B cell (primary cell): ENCODE data around the gene PTGES. TPM values are rescaled to one million over a fixed set of nuclear protein-coding genes. Genes with fewer than 3 reads are reported as not detected.

ENCODE experiments used
- ATAC-seq: fragments of 200-7000 bp; cut with Tn5 transposase; one replicate; pipeline ENCODE4 v1.10.0; 2021; ENCODE audit warnings: low read depth, mild to moderate bottlenecking, moderate number of reproducible peaks, moderate library complexity
- CTCF ChIA-PET: fragments of 350-600 bp; sonication (Branson Sonifier 250); formaldehyde crosslinking; loops from one replicate; lab custom pipeline; 2021; ENCODE audit warnings: antibody characterized with exemption, inconsistent platforms; lab: Charles Lee
- POLR2A ChIA-PET: fragments of 350-600 bp; sonication (Branson Sonifier 250); formaldehyde crosslinking; loops from one replicate; lab custom pipeline; 2021; ENCODE audit warnings: antibody characterized with exemption; lab: Charles Lee
- DNase-seq: peaks from one replicate; pipeline ENCODE4 v3.0.0; 2013
- H2AFZ ChIP-seq: 2 replicates; pipeline ENCODE4 v1.6.1; 2012; ENCODE audit warnings: mild to moderate bottlenecking, low read depth, low read length; ENCODE audit not compliant: insufficient read depth, poor library complexity, severe bottlenecking
- H3K27ac ChIP-seq, 2 donors: 1 replicate in 1 of 2; 2 replicates in 1 of 2; pipeline ENCODE4 v1.5.1; 2012 to 2013; ENCODE audit warnings: low read length in 2 of 2, mild to moderate bottlenecking in 2 of 2, moderate library complexity in 1 of 2
- H3K27me3 ChIP-seq, 4 experiments: fragments of 200-600 bp in 1 of 4; sonication (generic) in 1 of 4; replicated peaks in 1 of 4; 1 replicate in 2 of 4; 2 replicates in 2 of 4; pipeline versions ENCODE4 v1.6.1 to v1.7.0; 2013 to 2016; ENCODE audit warnings: low read length in 3 of 4, mild to moderate bottlenecking in 2 of 4, mixed read lengths in 1 of 4, moderate library complexity in 1 of 4; ENCODE audit not compliant: insufficient read depth in 4 of 4, control insufficient read depth in 3 of 4; ENCODE audit errors: control extremely low read depth in 1 of 4
- H3K36me3 ChIP-seq, 2 experiments: replicated peaks in 1 of 2; 1 replicate in 1 of 2; 2 replicates in 1 of 2; pipeline versions ENCODE4 v1.6.1 to v1.7.1; 2013; ENCODE audit warnings: low read length in 1 of 2; ENCODE audit not compliant: insufficient read depth in 2 of 2, control insufficient read depth in 1 of 2; ENCODE audit errors: control extremely low read depth in 1 of 2, extremely low read depth in 1 of 2
- H3K4me1 ChIP-seq, 2 donors: fragments of 200-600 bp in 1 of 2; sonication (generic) in 1 of 2; 1 replicate in 1 of 2; 2 replicates in 1 of 2; pipeline versions ENCODE4 v1.5.1 to v1.6.1; 2013 to 2017; ENCODE audit warnings: low read length in 2 of 2; ENCODE audit not compliant: control insufficient read depth in 2 of 2, insufficient read depth in 2 of 2
- H3K4me2 ChIP-seq: replicated peaks from 2 replicates; pipeline ENCODE3; 2012; ENCODE audit warnings: mild to moderate bottlenecking, low read depth, low read length; ENCODE audit not compliant: poor library complexity, severe bottlenecking
- H3K4me3 ChIP-seq, 5 experiments: fragments of 200-600 bp in 1 of 5; sonication (generic) in 1 of 5; 1 replicate in 3 of 5; 2 replicates in 2 of 5; pipeline versions ENCODE4 v1.5.1 to v1.7.0; 2011 to 2016; ENCODE audit warnings: low read length in 4 of 5, mild to moderate bottlenecking in 4 of 5, low read depth in 2 of 5, control low read depth in 1 of 5, moderate library complexity in 1 of 5; ENCODE audit not compliant: insufficient read depth in 1 of 5; ENCODE audit errors: control extremely low read depth in 1 of 5, extremely low read depth in 1 of 5
- H3K79me2 ChIP-seq: fragments of 200-600 bp; sonication (generic); one replicate; pipeline ENCODE4 v1.6.0; 2016; ENCODE audit warnings: low read length; ENCODE audit not compliant: control insufficient read depth, insufficient read depth
- H3K9ac ChIP-seq: fragments of 200-600 bp; sonication (generic); 2 replicates; pipeline ENCODE4 v1.6.1; 2017; ENCODE audit warnings: mild to moderate bottlenecking, low read length, moderate library complexity
- H3K9me3 ChIP-seq, 3 donors: one replicate each; pipeline versions ENCODE4 v1.6.1 to v1.7.1; 2013; ENCODE audit warnings: low read length in 2 of 3; ENCODE audit not compliant: control insufficient read depth in 2 of 3, insufficient read depth in 1 of 3; ENCODE audit errors: control extremely low read depth in 1 of 3
- H4K20me1 ChIP-seq: 2 replicates; pipeline ENCODE4 v1.6.0; 2012; ENCODE audit warnings: mild to moderate bottlenecking, low read length; ENCODE audit not compliant: insufficient read depth, control insufficient read depth, poor library complexity, severe bottlenecking
- H3K27ac Mint-ChIP-seq: one replicate; pipeline ENCODE4 v1.8.0; 2021; ENCODE audit warnings: mixed read lengths
- H3K27me3 Mint-ChIP-seq: one replicate; pipeline ENCODE4 v1.8.0; 2021; ENCODE audit warnings: mixed read lengths
- H3K4me1 Mint-ChIP-seq: one replicate; pipeline ENCODE4 v1.8.0; 2021; ENCODE audit warnings: mixed read lengths
- H3K4me3 Mint-ChIP-seq: one replicate; pipeline ENCODE4 v1.8.0; 2021; ENCODE audit warnings: mixed read lengths
- H3K9me3 Mint-ChIP-seq: one replicate; pipeline ENCODE4 v1.8.0; 2022; ENCODE audit warnings: mixed read lengths; ENCODE audit not compliant: insufficient read depth
- CTCF ChIP-seq: fragments of 200-600 bp; IDR thresholded peaks from one replicate; pipeline ENCODE4 v1.8.0; 2022; ENCODE audit warnings: antibody characterized with exemption, mild to moderate bottlenecking
- EZH2 ChIP-seq: IDR thresholded peaks from 2 replicates; pipeline ENCODE4 v1.6.1; 2012; ENCODE audit warnings: borderline replicate concordance, low read depth, mild to moderate bottlenecking, moderate library complexity, low read length; ENCODE audit not compliant: insufficient read depth, poor library complexity, severe bottlenecking
- WGBS: methylation state at CpG from one replicate; pipeline ENCODE4 v1.1.5; 2013; ENCODE audit warnings: missing lambda C conversion rate; ENCODE audit not compliant: insufficient coverage; 5-methylcytosine and 5-hydroxymethylcytosine counted together
- intact Hi-C: fragments of 100-400 bp; cut with micrococcal nuclease; formaldehyde crosslinking; loops from one replicate; pipeline ENCODE4 v1.10.0; 2022
- polyA plus RNA-seq: library from polyadenylated mRNA; depleted of rRNA; stranded (reverse); fragments of >200 nt; gene quantifications from 2 replicates; pipeline ENCODE4 v1.2.3, GENCODE V29; 2012
- total RNA-seq, 2 donors: library from RNA; stranded (reverse); fragments of 120-200 nt in 1 of 2; gene quantifications; 1 replicate in 1 of 2; 2 replicates in 1 of 2; pipeline versions ENCODE4 v1.2.3 to v1.2.4, GENCODE V29; 2013 to 2022

Gene PTGES
- total and polyA plus RNA-seq, 2 donors (not counting 1 experiment from before 2014, with no cell fraction given), result not detected

- no peak overlapping the region for H3K4me3 ChIP-seq
Observed at GRCh38 chr9:129731477-129732085, 21.3 kb downstream of the PTGES start.

More at GRCh38 chr9:129731477-129732085, 21.3 kb downstream of the PTGES start:
- no peak overlapping the region for H3K27ac ChIP-seq
- H3K9ac ChIP-seq, result no peak overlapping the region
- H3K27me3 ChIP-seq, result peaks cover 0 to 5% (median 0%) of the 10 kb centered on the region in 4 experiments
- no peaks in the 10 kb centered on the region for H3K9me3 ChIP-seq
- no peak for DNase-seq
- Mint-ChIP-seq H3K9me3 (no peaks in the 10 kb centered on the region), H3K4me3 (no peak overlapping the region), H3K27me3 (peaks cover 13% of the 10 kb centered on the region), H3K27ac (no peak overlapping the region), H3K4me1 (no peaks in the 10 kb centered on the region)
- 35% methylated on average over 4 of the region's 6 CpGs for WGBS
- H3K4me1 ChIP-seq, result peaks cover 2 to 3% of the 10 kb centered on the region in 2 donors
- no peaks in the 10 kb centered on the region for H3K79me2 ChIP-seq
- H2AFZ ChIP-seq, result no peak overlapping the region
- ChIA-PET POLR2A (interaction anchor here (0.7 kb wide), 1 partner anchor 273 kb away, joined by 3 read pairs; no protein-coding TSS in a partner anchor), CTCF (interaction anchor here (0.5 kb wide), 1 partner anchor 53 kb away, joined by 3 read pairs; no protein-coding TSS in a partner anchor)
- intact Hi-C loops, result no loop called here
- no peak overlapping the region for H3K4me2 ChIP-seq
- H4K20me1 ChIP-seq, result no peaks in the 10 kb centered on the region
- no peaks in the 10 kb centered on the region for H3K36me3 ChIP-seq
- no peak for TF ChIP-seq CTCF
- TF ChIP-seq EZH2, result no peak
- no peak for ATAC-seq
